ENCODE data around the gene CNTFR.
A peak's percentile ranks its signal among the peaks of the same experiment; 100 is the strongest.

Gene CNTFR

GRCh38 chr9:34579104-34579807 lies 10.3 kb downstream of the CNTFR start:
- TF ChIP-seq CTCF (IDR thresholded peaks at IDR 0.05; ENCODE audit: control insufficient read depth, extremely low read depth, insufficient read depth): no peak
- H3K4me3 ChIP-seq (ENCODE audit: low read depth, low read length): no peak overlapping the region
- no peak for DNase-seq (ENCODE audit: low read depth)

- no peak for DNase-seq (ENCODE audit: low read depth)
- no peak for TF ChIP-seq CTCF (IDR thresholded peaks at IDR 0.05; ENCODE audit: control insufficient read depth, extremely low read depth, insufficient read depth)
- no peak overlapping the region for H3K4me3 ChIP-seq (ENCODE audit: low read depth, low read length)
These were observed 11.1 kb downstream of the CNTFR start for GRCh38 chr9:34578241-34579103.

GRCh38 chr9:34577400-34578240 lies 11.9 kb downstream of the CNTFR start:
- TF ChIP-seq CTCF (IDR thresholded peaks at IDR 0.05; ENCODE audit: control insufficient read depth, extremely low read depth, insufficient read depth): no peak
- DNase-seq (ENCODE audit: low read depth): no peak
- H3K4me3 ChIP-seq (ENCODE audit: low read depth, low read length): no peak overlapping the region

- DNase-seq (ENCODE audit: low read depth): no peak
- no peak overlapping the region for H3K4me3 ChIP-seq (ENCODE audit: low read depth, low read length)
- no peak for TF ChIP-seq CTCF (IDR thresholded peaks at IDR 0.05; ENCODE audit: control insufficient read depth, extremely low read depth, insufficient read depth)
These were observed 12.7 kb downstream of the CNTFR start for GRCh38 chr9:34576597-34577399.

GRCh38 chr9:34575862-34576596 lies 13.5 kb downstream of the CNTFR start:
- no peak overlapping the region for H3K4me3 ChIP-seq (ENCODE audit: low read depth, low read length)
- no peak for TF ChIP-seq CTCF (IDR thresholded peaks at IDR 0.05; ENCODE audit: control insufficient read depth, extremely low read depth, insufficient read depth)
- DNase-seq (ENCODE audit: low read depth): peak; percentile 13

Measured in LNCaP clone FGC (cell line).